HG02642 (cell line): Measurements from ENCODE around the gene ING4.
A peak's percentile ranks its signal among the peaks of the same experiment; 100 is the strongest.

Experiments used
- ATAC-seq: cut with Tn5 transposase; IDR thresholded peaks from one replicate; pipeline ENCODE4 v1.9.1; 2021; ENCODE audit warnings: mild to moderate bottlenecking; ENCODE audit not compliant: unreplicated experiment, poor library complexity

ING4 gene

GRCh38 chr12:6688999-6689882 is 26.3 kb upstream of the ING4 start, which contains the start of gene ZNF384:
Gene ZNF384, minus strand, starts transcription at chr12:6689375. Its CDS starts 9,855 bp downstream, at chr12:6679520.
- ATAC-seq, result peak; percentile 86

DNA sequence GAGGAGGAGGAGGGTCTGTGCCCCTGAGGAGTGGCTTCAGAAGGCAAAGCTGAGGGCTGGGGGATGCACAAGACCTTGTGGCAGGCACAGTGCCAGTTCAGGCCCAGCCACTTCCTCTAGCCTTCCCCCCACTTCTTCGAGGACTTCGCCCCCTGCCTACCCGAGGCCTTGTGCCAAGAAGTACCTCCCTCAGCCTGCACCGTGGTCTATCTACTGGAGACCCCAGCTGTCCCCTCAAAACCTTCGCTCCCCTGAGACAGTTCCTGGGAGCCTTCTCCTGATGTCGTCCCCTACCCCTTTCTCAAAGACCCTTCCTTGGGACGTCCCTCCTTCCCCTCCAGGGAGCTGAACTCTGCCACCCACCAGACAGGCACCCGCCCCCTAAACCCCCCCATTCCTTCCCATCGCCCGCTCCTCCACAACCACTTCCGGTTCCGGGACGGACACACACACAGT is 25.7 kb upstream of the ING4 start:
- ATAC-seq, result peak; percentile 5

GRCh38 chr12:6685814-6686213 is 22.9 kb upstream of the ING4 start:
- ATAC-seq, result no peak

DNA sequence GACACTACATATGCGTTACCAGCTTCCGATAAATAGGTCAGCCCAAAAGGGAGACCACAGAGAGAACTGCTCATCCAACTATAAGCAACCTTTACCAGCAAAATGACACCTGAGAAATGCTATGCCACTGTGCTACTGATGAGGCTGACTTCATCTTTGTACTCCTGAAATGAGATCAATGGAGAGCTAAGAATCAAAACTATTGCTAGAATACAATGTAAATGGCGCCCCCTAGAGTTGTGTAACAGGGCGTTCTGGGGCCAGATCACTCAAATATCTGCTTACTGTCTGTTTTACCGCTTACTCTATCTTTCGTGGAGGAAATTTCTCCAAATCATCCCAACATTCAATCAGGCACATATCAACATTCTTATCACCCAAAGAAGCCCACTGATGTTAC is 21.7 kb upstream of the ING4 start:
- no peak for ATAC-seq

- no peak for ATAC-seq
Observed at GRCh38 chr12:6676962-6677361, 14.0 kb upstream of the ING4 start.

DNA sequence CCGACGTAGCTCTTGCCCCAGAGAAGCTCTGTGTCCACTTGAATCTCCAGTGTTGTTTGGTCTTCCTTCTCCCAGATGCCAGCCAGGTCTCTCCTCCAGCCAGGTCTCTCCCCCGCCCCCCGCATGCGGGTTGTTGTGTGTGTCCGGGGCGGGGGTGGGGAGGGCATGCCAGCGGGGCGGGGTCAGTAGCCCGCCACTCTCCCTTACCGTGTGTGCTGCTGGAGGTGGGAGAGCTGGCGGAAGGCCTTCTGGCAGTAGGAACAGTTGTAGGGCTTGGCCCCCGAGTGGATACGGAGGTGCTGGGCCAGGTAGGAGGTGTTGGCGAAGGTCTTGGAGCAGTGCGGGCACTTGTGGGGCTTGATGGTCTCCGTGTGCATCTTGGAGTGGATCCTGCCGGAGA is 9.2 kb upstream of the ING4 start:
- ATAC-seq, result no peak

DNA sequence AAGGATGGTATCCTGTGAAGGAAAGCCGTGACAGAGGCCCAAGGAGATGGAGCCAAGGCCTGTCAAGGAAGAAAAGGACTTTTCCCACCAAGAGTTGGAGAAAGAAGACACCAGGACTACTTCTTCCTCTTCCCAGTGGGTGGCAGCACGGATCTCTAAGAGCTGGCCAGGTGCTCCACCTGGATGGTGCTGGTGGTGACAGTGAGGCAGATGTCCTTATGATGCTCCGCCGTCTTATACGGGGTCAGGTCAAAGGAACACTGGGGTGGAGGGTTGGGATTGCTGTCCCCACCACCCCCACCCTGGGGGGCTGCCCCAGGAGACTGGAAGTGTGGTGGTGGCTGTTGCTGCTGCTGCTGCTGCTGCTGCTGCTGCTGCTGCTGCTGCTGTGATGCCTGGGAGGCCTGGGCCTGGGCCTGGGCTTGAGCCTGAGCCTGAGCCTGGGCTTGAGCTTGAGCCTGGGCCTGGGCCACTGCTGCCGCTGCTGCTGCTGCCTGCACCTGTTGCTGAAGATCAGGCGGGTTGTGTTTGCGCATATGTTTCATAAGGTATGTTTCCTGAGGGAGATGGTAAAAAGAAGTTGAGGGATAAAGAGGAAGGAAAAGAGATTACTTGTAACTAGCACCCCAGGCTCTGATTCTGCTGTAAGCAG is 4.8 kb upstream of the ING4 start:
- ATAC-seq, result no peak

- no peak for ATAC-seq
Observed at GRCh38 chr12:6666211-6666610, 3.3 kb upstream of the ING4 start.

- no peak for ATAC-seq
Observed at GRCh38 chr12:6664902-6665301, 2.0 kb upstream of the ING4 start.

DNA sequence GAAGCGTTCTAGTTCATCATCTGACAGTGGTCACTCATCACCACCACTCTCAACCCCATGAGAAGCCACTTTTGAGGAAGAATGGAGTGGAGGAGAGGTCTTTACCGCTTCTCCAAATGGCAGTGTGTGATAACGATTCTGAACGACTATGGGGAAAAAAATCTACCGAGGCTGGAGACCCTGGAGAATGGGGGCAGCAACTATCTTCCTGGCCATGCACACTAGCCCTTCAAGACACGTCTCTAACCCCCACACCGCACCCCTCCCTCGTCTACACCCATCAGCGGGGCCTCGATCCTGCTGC is 365 bp downstream of the ING4 start:
- peak; percentile 34 for ATAC-seq

DNA sequence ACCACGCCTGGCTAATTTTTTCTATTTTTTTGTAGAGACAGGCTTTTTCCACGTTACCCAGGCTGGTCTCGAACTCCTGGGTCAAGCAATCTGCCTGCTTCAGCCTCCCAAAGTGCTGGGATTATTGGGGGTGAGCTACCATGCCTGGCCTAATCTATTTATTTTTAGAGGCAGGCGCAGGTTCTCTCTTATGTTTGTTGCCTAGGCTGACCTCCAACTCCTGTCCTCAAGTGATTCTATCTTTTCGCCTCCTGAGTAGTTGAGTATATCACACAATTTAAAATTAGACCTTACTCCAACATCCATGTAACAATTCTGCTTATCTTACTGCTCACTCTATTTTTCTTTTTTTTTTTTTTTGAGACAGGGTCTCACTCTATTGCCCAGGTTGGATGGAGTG is 8.9 kb downstream of the ING4 start:
- no peak for ATAC-seq

DNA sequence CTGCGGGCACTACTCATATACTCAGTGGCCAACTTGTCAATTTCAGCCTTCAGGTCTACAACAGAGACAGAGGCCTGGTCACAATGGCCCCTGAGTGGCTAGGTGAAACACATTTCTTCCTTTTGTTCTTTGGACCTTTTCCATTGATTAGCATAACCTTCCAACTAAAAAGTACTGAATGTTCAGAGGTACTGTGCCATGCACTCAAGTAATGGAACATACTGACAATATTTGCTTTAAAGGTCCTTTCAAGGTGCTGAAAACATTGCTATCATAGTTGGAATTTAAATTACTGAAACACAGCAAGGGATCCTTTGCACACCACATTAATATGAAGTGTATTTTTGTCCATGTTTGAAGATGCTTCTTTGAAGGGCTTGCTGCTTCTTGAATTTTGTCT is 9.6 kb downstream of the ING4 start:
- ATAC-seq, result no peak

- ATAC-seq, result no peak
Observed at GRCh38 chr12:6652391-6652790, 10.5 kb downstream of the ING4 start.

GRCh38 chr12:6650832-6651231 is 12.1 kb downstream of the ING4 start:
- no peak for ATAC-seq

GRCh38 chr12:6647083-6647604 is 15.8 kb downstream of the ING4 start, which contains the start of gene ACRBP:
Gene ACRBP, minus strand, starts transcription at chr12:6647432. Its CDS starts 66 bp downstream, at chr12:6647366.
- peak; percentile 61 for ATAC-seq

DNA sequence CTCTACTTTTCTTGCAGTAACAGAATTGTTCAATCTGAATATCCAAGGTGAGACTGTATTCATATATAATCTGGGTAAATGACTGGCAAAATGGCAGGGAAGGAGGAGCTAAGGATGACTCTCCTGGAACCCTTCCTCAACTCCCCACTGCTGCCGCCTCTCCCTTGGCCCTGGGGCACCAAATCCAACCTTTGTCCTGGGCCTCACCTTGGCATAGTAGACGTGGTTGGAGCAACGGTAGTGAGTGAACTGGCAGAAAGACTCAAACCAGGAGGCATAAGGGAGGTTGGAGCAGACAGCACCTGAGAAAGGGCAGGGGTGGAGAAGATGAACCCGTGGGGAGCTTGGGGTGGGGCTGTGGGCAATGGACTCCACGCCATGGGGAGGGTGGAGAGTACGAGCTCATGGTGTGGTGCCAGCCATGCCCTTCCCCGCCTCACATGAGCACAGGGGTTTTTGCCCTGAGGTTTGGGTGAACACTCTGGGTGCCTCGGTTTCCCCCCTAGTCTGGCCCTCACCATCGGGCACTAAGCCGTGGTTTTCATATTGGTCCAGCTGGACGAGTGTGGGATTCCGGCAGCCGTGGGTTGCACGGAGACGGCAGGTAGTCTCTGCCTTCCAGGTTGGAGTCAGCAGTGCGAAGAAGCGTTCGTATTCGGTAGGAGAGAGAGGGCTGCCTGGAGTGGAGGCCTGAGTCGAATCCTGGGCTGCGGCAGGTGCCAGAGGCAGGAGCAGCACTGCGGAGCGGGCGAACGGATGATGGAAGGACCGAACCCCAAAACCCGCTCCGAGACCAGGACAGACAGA is 16.4 kb downstream of the ING4 start:
- ATAC-seq, result no peak

GRCh38 chr12:6644903-6645302 is 18.0 kb downstream of the ING4 start:
- no peak for ATAC-seq

DNA sequence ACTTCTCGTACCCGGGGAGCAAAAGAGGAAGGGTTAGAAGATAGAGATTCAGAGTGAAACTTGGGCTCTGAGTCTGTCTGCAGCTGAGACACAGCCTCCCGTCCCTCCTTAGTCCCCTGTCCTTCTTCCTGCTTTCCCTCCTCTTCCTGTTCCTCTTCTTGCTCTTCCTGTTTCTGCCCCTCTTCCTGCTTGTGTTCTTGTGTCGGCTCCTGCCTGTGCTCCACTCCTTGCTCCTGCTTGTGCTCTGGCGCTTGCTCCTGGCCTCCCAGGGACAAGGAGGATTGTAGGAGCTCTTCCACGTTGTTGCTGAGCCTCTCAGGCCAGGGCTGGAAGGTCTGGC is 18.7 kb downstream of the ING4 start:
- ATAC-seq, result no peak

GRCh38 chr12:6643569-6644256 is 19.2 kb downstream of the ING4 start:
- no peak for ATAC-seq

GRCh38 chr12:6641131-6641530 is 21.8 kb downstream of the ING4 start:
- no peak for ATAC-seq
